Neural cell (in vitro differentiated cells): ENCODE measurements around the gene HSD11B1L. TPM values are rescaled to one million over a fixed set of nuclear protein-coding genes. Genes with fewer than 3 reads are reported as not detected.

Source experiments
- H2AFZ ChIP-seq: fragments of 200-600, 300-800 bp; sonication (generic), shearing (Covaris generic); 2 replicates; pipeline ENCODE4 v1.6.0; 2014; ENCODE audit warnings: low read depth, mild to moderate bottlenecking, antibody characterized with exemption, low read length, moderate library complexity
- H3F3A ChIP-seq: fragments of 200-600 bp; shearing (Covaris generic); 2 replicates; pipeline ENCODE4 v1.6.1; 2016; ENCODE audit warnings: mild to moderate bottlenecking, moderate library complexity, mixed read lengths, antibody characterized with exemption, low read length; ENCODE audit not compliant: insufficient read depth, poor library complexity, severe bottlenecking
- H3K27ac ChIP-seq: fragments of 200-600, 300-800 bp; sonication (generic), shearing (Covaris generic); 2 replicates; pipeline ENCODE4 v1.5.1; 2014; ENCODE audit warnings: mild to moderate bottlenecking, low read length, moderate library complexity
- H3K27me3 ChIP-seq: fragments of 300-800, 200-600 bp; sonication (generic), shearing (Covaris generic); 2 replicates; pipeline ENCODE4 v1.6.0; 2014; ENCODE audit warnings: mild to moderate bottlenecking, low read depth, low read length, moderate library complexity; ENCODE audit not compliant: insufficient read depth
- H3K36me3 ChIP-seq: fragments of 300-800, 200-600 bp; sonication (generic), shearing (Covaris generic); 2 replicates; pipeline ENCODE4 v1.5.1; 2014; ENCODE audit warnings: mild to moderate bottlenecking, antibody characterized with exemption, low read length, moderate library complexity; ENCODE audit not compliant: insufficient read depth
- H3K4me2 ChIP-seq: fragments of 300-800, 200-600 bp; sonication (generic), shearing (Covaris generic); 2 replicates; pipeline ENCODE4 v1.6.0; 2014; ENCODE audit warnings: mild to moderate bottlenecking, low read length
- H3K4me3 ChIP-seq: fragments of 300-800, 200-600 bp; sonication (generic), shearing (Covaris generic); 2 replicates; pipeline ENCODE4 v1.5.1; 2014; ENCODE audit warnings: mild to moderate bottlenecking, low read length, moderate library complexity
- H3K79me2 ChIP-seq: fragments of 200-600 bp; shearing (Covaris generic); replicated peaks from 2 replicates; pipeline ENCODE4 v1.6.0; 2014; ENCODE audit warnings: mild to moderate bottlenecking, low read length, moderate library complexity; ENCODE audit not compliant: insufficient read depth
- H3K9ac ChIP-seq: fragments of 300-800, 200-600 bp; sonication (generic), shearing (Covaris generic); 2 replicates; pipeline ENCODE4 v1.6.1; 2016; ENCODE audit warnings: mild to moderate bottlenecking, low read length, mixed read lengths
- H3K9me2 ChIP-seq: fragments of 200-600 bp; shearing (Covaris generic); 2 replicates; pipeline ENCODE4 v1.6.1; 2016; ENCODE audit warnings: mild to moderate bottlenecking, low read length, mixed read lengths; ENCODE audit not compliant: insufficient read depth
- H3K9me3 ChIP-seq: fragments of 200-600, 300-800 bp; sonication (generic), shearing (Covaris generic); 2 replicates; pipeline ENCODE4 v1.6.1; 2016; ENCODE audit warnings: mild to moderate bottlenecking, mixed run types, low read length, moderate library complexity, mixed read lengths
- H4K20me1 ChIP-seq: fragments of 200-600 bp; shearing (Covaris generic); 2 replicates; pipeline ENCODE4 v1.6.1; 2016; ENCODE audit warnings: mild to moderate bottlenecking, mixed run types; ENCODE audit not compliant: insufficient read depth
- CTCF ChIP-seq: fragments of 450-650 bp; IDR thresholded peaks from 2 replicates; pipeline ENCODE4 v1.5.1; 2014; ENCODE audit warnings: antibody characterized with exemption, mild to moderate bottlenecking, moderate library complexity; ENCODE audit not compliant: poor library complexity, severe bottlenecking
- EP300 ChIP-seq: fragments of 450-650 bp; conservative IDR thresholded peaks from 2 replicates; pipeline ENCODE4 v1.6.1; 2014; ENCODE audit warnings: antibody characterized with exemption, mild to moderate bottlenecking, moderate library complexity; ENCODE audit not compliant: poor library complexity, severe bottlenecking
- EZH2 ChIP-seq: fragments of 200-600, 300-800 bp; shearing (Covaris generic), sonication (generic); IDR thresholded peaks from 2 replicates; pipeline ENCODE4 v1.6.1; 2014; ENCODE audit warnings: antibody characterized with exemption, low read length, borderline replicate concordance, mild to moderate bottlenecking; ENCODE audit not compliant: insufficient read depth, poor library complexity, severe bottlenecking
- MXI1 ChIP-seq: fragments of 450-650 bp; conservative IDR thresholded peaks from 2 replicates; pipeline ENCODE4 v1.6.1; 2014; ENCODE audit warnings: antibody characterized with exemption, mild to moderate bottlenecking; ENCODE audit not compliant: poor library complexity, severe bottlenecking
- POLR2AphosphoS5 ChIP-seq: IDR thresholded peaks from 2 replicates; pipeline ENCODE4 v1.6.1; 2012
- RAD21 ChIP-seq: fragments of 450-650 bp; conservative IDR thresholded peaks from 2 replicates; pipeline ENCODE4 v1.6.1; 2014; ENCODE audit warnings: antibody characterized with exemption, mild to moderate bottlenecking, moderate library complexity
- REST ChIP-seq: IDR thresholded peaks from 2 replicates; pipeline ENCODE4 v1.6.1; 2012; ENCODE audit warnings: borderline replicate concordance
- SMC3 ChIP-seq: fragments of 450-650 bp; conservative IDR thresholded peaks from 2 replicates; pipeline ENCODE4 v1.6.1; 2014; ENCODE audit warnings: antibody characterized with exemption, mild to moderate bottlenecking, moderate library complexity; ENCODE audit not compliant: poor library complexity
- TAF1 ChIP-seq: IDR thresholded peaks from 2 replicates; pipeline ENCODE4 v1.6.1; 2012; ENCODE audit warnings: low read depth
- polyA plus RNA-seq: library from polyadenylated mRNA; depleted of rRNA; stranded (reverse); fragments of >200 nt; gene quantifications from 2 replicates; pipeline ENCODE4 v1.2.3, GENCODE V29; 2014

The HSD11B1L gene
- polyA plus RNA-seq, 1 donor from 2014 or later: 170 TPM

GRCh38 chr19:5644037-5644436 is 36.8 kb upstream of the HSD11B1L start:
- H3K27ac ChIP-seq: no peak overlapping the region
- no peaks in the 10 kb centered on the region for H3F3A ChIP-seq
- H4K20me1 ChIP-seq: peaks cover 13% of the 10 kb centered on the region
- H3K9ac ChIP-seq: no peak overlapping the region
- H3K9me2 ChIP-seq: no peaks in the 10 kb centered on the region
- no peak overlapping the region for H2AFZ ChIP-seq
- peaks cover 5% of the 10 kb centered on the region for H3K36me3 ChIP-seq
- H3K79me2 ChIP-seq: peaks cover 67% of the 10 kb centered on the region
- H3K4me2 ChIP-seq: no peak overlapping the region
- no peak overlapping the region for H3K4me3 ChIP-seq
- no peaks in the 10 kb centered on the region for H3K9me3 ChIP-seq
- TF ChIP-seq REST: no peak
- TF ChIP-seq EP300: no peak
- TF ChIP-seq TAF1: no peak
- TF ChIP-seq CTCF: no peak
- TF ChIP-seq POLR2AphosphoS5: no peak
- TF ChIP-seq MXI1: no peak
- H3K27me3 ChIP-seq: no peaks in the 10 kb centered on the region

- Histone ChIP-seq H3K4me3 (no peak overlapping the region), H3K27ac (no peak overlapping the region), H3K4me2 (no peak overlapping the region), H3K36me3 (peaks cover 5% of the 10 kb centered on the region), H3K27me3 (no peaks in the 10 kb centered on the region), H3K9me2 (no peaks in the 10 kb centered on the region), H2AFZ (no peak overlapping the region), H4K20me1 (peaks cover 13% of the 10 kb centered on the region), H3K9me3 (no peaks in the 10 kb centered on the region), H3K9ac (no peak overlapping the region), H3F3A (no peaks in the 10 kb centered on the region), H3K79me2 (peaks cover 59% of the 10 kb centered on the region)
- TF ChIP-seq EZH2: no peak
- TF ChIP-seq POLR2AphosphoS5: no peak
- no peak for TF ChIP-seq REST
- TF ChIP-seq MXI1: no peak
- TF ChIP-seq RAD21: no peak
- TF ChIP-seq CTCF: no peak
- no peak for TF ChIP-seq SMC3
- no peak for TF ChIP-seq TAF1
- no peak for TF ChIP-seq EP300
These were observed 35.4 kb upstream of the HSD11B1L start for GRCh38 chr19:5645409-5645808.
